GM21528 (cell line): ENCODE results near the gene IGSF23.

Experiments
- ATAC-seq: cut with Tn5 transposase; IDR thresholded peaks from one replicate; pipeline ENCODE4 v1.9.1; 2021; ENCODE audit warnings: mild to moderate bottlenecking, moderate library complexity; ENCODE audit not compliant: unreplicated experiment, low FRiP score

Gene IGSF23, protein sequence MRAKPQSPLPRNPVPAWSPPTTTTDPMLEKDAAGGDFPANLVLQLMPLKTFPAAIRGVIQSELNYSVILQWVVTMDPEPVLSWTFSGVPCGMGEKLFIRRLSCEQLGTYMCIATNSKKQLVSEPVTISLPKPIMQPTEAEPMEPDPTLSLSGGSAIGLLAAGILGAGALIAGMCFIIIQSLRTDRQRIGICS

DNA sequence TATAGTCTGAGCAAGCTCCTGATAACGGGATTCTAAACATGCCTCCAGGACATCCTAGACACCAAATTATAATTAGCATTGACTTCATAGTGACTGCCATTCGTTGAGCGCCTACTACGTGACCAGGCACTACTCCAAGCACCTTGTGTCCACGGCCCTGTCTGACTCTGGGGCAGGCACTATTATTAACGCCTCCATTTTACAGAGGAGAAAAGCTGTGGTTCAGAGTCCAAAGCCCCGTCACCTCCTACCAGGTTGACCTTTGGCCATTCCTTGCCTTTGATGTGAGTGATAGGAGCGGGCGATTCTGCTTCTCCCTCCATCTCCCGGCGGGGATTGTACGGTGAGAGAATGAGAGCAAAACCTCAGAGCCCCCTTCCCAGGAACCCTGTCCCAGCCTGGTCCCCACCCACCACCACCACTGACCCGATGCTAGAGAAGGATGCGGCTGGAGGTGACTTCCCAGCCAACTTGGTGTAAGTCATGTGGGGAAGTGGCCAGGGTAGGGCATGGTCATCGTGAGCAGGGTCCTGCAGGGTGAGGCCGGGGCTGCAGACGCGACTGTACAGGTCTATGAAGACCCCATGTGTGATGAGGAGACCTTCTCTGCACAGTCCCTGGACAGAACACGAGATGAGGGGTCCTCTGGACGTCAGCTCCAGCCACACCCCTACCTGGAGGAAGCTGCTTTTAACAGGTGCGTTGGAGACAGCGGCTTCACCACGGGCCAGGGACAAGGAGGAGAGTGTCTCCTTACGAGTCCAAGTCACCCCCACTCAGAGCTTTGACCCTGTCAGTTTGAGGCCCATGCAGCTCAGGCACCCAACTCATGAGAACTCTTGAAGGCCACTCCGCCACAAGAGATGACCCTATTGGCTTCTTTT is at the start of gene IGSF23:
IGSF23 (plus strand) TSS at position 269 of the 884 bp plus-strand sequence; CDS start at position 352, 83 bp downstream.
- no peak for ATAC-seq

DNA sequence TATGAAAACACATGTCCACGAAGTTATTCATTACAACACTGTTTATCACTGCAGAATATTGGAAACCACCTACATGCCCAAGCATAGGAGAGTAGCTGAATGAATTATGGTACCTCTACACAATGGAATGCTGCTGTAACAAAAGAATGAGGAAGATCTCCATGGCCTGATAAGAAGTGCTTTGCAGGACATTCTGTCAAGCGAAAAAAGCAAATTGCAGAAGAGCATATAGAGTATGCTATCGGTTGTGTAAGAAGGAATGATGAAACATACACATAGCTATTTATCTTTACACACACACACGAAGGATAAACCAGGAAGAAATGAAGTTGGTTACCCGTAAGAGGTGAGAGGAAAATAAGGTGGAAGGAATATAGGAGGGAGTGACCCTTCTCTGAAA is 46.4 kb upstream of the IGSF23 start:
- ATAC-seq: no peak

DNA sequence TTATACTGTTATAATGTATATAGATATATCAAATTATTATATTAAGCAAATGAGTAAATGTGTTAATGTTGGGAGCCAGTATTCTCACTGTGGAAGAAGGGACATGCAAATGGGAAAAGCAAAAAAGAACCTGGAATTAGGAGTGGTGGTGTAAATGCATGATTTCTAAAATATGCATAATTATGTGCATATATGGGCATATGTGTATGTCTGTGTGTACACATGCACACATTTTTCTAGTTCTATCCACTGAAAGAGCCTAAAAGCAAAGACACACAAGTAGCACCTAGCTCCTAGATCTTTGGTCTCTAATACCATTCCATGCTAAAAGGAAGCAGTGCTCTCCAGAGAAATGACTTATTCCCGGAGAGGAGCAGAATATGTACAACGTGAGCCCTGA is 45.6 kb upstream of the IGSF23 start:
- no peak for ATAC-seq

DNA sequence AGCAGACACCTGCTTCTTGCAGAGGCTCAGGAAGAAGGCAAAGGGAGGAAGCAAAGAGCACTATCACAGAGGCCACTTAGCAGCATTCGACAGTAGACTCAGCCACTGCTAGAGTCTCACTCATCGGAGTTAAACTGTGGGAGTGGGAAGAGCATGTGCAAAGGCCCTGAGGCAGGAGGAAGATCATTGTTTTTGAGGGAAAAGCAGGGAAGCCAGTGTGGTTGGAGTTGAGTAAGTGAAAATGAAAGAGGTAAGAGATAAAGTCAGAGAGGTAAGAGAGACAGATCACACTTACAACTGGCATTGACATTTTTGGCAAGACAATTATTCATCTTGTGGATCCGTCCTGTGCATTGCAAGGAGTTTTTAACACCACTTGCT is 42.8 kb upstream of the IGSF23 start:
- no peak for ATAC-seq

DNA sequence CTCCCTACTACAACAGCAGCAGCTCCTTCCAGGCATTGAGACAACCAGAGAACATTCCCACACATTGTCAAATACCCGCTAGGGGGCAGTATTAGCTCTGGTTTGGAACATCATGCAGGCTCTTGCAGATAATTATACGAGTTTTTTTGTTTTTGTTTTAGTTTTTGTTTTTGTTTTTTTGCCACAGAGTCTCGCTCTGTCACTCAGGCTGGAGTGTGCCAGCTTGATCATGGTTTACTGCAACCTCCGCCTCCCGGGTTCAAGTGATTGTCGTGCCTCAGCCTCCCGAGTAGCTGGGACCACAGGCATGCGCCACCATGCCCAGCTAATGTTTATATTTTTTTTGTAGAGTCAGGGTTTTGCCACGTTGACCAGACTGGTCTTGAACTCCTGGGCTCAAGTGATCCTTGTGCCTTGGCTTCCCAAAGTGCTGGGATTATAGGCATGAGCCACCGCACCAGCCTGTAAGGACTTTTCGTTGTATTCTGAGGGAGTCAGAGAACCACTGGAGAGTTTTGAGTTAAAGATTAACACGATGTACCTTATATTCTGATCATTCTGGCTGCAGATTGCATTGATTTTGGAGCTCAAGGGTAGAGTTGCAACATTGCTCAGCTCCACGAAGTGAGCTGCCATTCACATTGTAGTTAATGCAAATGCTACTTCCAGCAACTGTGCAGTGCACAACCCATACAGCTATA is 42.2 kb upstream of the IGSF23 start:
- no peak for ATAC-seq

DNA sequence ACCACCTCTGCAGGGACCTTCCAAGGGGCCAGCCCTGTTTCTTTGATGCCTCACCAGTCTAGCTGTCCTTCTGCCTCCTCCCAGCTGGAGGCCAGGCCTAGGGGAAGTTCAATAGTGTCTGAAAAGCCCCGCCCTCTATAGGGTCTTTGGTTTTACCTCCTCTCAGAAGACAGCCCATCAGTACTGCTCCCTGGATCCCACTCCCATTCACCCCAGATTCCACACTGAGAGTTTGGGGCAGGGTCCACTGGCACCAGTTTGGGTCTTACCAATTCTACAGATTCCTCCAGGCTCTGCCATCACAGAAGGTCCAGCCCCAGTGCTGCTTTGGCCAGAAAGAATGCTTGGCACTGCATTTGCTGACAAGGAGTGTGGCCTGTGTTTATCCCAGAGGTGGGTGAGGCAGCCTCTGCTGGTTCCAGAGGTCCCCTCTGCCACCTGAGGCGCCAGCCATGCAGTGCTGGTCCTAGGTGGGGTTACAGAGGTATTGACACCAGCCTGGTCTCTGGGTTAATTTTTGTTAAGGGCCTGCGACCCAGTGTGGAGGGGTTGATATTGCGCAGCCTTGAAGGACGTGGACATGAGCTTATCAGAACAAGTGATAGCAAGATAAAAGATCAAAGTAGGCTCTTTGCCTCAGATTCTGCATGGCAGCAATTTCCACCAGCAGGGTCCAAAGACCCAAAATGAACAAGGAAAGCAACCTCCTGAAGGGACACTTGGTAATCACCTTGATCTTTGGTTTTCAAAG is 41.4 kb upstream of the IGSF23 start:
- ATAC-seq: no peak

DNA sequence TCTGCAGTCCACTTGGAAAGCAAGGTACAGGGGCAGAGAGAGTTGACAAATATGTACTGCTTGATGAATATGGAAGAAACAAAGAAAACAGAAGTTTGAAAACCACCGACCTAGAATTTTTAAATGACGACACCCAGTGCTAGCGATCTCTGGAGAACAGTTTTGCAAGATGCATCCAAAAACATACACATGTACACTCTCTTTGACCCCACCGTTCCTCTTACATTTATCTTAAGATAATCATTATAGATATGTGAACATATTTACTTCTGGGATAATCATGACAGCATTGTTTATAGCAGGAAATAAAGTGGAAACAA is 40.8 kb upstream of the IGSF23 start:
- no peak for ATAC-seq

DNA sequence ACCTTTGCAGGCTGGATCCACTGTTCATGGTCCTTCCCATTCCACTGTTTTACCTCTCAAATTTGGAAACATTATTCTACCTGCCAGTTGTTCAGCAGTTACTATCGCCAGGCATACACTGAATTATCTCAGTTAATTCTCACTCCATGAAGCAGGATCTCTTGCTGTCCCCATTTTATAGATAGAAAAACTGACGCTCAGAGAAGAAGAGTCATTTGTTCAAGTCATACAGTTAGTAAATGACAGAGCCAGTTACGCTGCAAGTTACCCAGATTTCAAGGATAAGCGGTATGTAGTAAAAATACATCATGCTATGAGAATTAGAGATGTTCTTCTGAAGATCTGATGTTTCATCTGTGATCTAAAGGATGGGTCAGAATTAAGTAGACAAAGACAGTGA is 40.2 kb upstream of the IGSF23 start:
- ATAC-seq: no peak

DNA sequence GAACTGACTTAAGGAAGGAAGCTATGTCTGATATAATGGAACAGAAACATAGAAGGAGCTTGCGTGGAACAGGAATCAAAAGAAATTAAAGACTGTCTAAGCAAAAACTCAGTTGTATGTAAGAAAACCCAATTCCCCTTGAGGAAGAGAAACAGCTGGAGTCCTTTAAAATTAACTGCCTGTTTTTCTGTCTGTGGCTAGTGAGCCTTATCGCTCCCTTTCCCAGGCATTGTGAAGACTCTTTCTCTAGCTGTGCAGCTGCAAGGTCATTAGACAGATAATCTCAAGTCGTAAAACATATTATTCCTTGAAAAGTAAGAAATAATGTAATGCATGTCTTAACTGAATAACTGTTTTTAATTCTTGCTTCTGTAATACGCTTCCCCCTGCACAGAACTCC is 39.7 kb upstream of the IGSF23 start:
- no peak for ATAC-seq

DNA sequence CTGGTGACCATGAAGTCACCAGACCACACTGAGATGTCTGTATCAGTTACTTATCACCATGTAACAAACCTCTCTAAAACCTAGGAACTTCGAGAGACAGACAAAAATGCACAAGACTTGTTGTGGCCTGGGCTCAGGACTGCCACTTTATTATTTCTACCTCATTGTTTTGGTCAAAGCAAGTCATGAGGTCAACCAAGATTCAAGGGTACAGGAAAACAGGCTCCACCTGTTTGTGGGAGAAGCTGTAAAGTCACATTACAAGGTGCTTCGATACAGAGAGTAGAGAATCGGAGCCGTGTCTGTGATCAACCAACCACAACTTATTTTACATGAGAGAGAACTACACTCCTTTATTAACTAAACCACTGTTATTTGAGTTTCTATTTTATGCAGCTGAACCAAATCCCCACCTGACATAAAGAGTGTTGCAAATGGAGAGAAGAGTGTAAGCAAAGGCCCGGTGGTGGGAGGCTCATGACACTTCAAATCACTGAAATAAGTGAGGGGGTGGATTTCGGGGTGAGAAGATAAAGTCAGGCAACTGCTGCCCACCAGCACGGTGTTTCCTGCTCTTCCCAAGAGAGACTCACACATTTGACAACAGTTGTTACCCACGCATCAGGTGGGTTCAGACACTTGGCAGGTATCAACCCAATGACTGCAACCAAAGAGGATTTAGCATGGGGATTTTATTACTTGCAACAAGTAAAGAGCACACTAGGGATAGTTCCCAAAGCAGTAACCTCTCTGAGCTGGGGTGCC is 39.0 kb upstream of the IGSF23 start:
- no peak for ATAC-seq

DNA sequence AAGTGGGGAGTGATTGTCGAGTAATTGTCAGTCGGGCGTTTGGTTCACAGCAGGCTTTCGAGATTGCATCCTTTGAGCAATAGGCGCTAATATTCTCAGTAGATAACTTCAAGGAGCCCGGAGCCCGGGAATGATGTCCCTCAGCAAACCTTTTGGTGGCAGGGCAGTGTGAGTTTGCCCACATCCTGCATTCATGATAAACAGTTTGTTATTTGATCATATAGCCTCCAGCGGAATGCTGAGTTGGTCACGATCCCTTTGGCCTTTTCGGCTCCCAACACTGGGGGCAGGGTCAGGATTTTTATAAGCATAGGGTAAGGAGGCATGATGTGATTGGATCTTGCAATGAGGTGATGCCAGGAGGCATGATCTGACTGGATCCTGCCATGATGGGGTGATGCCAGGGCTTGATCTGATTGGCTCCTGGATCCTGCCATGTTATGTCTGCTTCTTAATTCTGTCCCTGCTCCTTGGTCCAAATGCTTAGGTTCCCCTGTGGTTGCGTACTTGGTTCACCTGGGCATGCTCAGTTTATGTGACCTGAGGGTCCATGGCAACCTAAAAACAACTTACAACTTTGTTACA is 38.2 kb upstream of the IGSF23 start:
- no peak for ATAC-seq

DNA sequence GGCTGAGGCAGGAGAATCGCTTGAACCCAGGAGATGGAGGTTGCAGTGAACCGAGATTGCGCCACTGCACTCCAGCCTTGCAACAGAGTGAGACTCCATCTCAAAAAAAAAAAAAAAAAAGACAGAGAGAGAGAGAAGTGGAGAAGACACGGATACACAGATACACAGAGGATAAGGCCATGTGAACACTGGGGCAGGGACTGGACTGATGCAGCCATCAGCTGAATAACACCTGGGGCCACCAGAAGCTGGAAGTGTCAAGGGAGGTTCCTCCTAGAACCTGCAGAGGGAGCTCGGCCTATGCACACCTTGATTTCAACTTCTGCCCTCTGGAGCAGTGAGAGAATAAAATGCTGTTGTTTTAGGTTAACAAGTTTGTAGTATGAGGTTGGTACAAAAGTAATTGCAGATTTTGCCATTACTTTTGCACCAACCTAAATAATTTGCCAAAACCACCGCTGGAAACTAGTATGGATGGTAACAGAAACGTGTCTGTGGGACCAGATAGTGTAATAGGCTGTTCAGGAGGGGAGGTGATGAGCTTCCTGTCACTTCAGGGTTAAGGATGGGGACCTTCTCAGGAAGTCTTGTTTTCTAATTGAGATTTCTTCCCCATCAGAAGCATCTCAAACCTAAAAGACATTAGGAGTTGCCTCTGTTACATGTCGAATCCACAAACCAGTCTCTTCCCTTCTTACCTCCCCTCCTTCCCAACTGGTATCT is 36.4 kb upstream of the IGSF23 start:
- no peak for ATAC-seq

DNA sequence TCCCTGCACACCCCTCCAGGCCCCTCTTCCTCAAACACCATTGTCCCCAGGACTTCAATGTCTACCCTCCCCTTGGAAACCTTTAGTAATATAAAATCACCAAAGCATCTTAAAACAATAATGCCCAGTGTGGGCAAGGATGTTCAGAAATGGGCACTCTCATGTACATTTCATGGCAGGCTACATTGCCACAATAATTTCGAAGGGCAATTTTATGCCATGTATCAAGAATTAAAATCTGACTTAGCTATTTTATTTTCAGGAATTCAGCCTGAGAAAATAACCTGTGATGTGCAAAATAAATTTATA is 35.8 kb upstream of the IGSF23 start:
- ATAC-seq: no peak

DNA sequence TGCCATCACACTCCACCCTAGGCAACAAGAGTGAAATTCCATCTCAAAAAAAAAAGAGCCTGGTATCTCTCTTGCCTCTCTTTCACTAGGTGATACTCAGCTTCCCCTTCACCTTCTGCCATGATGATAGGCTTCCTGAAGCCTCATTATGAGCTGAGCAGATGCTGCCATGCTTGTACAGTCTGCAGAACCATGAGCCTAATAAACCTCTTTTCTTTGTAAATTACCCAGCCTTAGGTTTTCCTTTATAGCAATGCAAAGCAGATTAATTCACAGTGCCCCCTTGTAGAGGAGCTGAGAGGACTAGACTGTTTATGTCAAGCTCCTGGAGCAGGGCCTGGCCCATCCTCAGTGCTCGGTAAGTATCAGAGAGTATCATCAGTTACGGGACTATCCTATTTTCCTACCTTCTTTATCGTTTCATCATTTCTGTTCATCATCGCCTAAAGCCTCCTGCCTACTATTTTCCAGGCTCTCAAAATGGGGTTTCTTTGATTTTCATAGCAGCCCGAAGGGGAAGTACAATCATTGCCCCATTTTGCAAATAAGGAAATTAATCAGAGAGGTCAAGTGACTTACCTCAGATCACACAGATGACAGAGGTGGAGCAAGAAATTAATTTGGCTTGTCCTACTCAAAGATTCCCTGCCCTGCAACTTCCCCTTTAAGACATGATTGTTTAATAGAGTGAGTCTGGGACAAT is 33.5 kb upstream of the IGSF23 start:
- ATAC-seq: no peak

DNA sequence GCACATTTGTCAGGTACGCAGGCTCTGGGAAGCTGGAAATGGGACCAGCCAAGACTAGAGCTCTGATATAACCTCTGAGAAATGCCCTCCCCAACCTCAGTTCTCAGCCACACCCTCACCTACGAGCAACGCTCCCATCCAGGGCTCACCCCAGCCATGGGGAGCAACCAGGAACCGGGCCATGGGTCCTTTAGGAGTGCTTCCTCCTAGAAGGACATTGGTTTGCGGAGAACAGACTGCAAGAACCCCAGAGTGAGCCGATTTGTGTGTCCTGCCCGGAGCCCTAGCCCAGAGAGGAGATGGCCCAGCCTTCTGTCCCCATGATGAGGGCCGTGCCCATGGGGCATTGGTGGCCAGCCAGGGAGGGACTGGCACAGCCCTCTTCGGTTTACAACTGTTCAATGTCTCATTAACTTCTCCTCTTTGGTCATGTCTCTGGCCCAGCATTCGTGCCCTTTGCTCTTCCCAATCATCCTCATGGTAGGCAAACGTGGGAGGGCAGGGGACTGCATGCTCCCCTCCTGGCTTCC is 32.9 kb upstream of the IGSF23 start:
- ATAC-seq: no peak

DNA sequence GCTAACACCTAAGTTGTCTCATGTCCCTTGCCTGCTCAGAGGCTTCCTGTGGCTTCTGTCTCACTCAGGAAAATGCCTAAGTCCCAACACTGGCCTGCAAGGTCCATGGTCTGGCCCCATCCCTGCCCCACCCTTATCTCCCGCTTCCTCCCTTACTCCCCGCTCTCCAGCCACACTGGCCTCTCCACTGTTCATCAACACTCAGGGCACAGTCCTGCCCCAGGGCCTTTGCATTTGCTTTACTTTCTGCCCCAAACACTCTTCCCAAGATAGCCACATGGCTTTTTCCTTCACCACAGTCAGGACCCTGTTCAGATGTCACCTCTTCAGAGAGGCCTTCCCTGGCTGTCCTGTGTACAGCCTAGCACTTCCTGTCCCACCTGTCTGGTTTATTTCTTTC is 32.1 kb upstream of the IGSF23 start:
- no peak for ATAC-seq

DNA sequence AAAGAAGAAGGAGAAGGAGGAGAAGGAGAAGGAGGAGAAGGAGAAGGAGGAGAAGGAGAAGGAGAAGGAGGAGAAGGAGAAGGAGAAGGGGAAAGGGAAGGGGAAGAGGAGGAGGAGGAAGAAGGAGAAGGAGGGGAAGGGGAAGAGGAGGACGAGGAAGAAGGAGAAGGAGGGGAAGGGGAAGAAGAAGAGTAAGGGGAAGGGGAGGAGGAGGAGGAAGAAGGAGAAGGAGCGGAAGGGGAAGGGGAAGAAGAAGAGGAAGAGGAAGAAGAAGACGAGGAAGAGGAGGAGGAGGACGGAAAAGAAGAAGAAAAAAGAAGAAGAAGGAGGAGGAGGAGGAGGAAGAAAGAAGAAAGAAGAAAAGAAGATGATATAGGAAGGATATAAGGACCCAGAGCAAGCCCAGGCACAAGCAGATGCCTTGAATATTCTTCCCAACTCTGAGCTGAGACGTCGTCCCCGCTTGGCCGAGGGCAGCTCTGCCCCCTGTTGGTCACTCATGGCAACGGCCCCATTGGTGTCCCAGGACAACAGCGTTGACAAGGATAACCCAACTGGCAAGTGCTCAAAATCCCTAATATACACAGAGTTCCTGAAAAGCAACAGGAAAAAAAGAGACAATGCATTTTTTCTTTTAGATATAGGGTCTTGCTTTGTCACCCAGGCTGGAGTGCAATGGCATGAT is 30.6 kb upstream of the IGSF23 start:
- no peak for ATAC-seq
